Liver (tissue), 9 donors: ENCODE data around the gene CYP3A7. TPM values are rescaled to one million over a fixed set of nuclear protein-coding genes. Genes with fewer than 3 reads are reported as not detected.

Source experiments
- DNase-seq: peaks from one replicate; pipeline ENCODE4 v3.0.0-alpha.2; 2017; ENCODE audit warnings: low spot score
- H3K27ac ChIP-seq, 2 donors: one replicate each; pipeline ENCODE4 v1.7.0; 2013; ENCODE audit warnings: inconsistent platforms in 2 of 2, low read length in 2 of 2, control low read depth in 1 of 2, low read depth in 1 of 2, mild to moderate bottlenecking in 1 of 2
- H3K27me3 ChIP-seq, 4 donors: one replicate each; pipeline versions ENCODE4 v1.6.1 to v1.7.0; 2013; ENCODE audit warnings: low read length in 3 of 4, inconsistent platforms in 1 of 4, mild to moderate bottlenecking in 1 of 4, moderate library complexity in 1 of 4; ENCODE audit not compliant: control insufficient read depth in 4 of 4, insufficient read depth in 4 of 4
- H3K36me3 ChIP-seq, 4 donors: one replicate each; pipeline versions ENCODE4 v1.6.1 to v1.7.0; 2013; ENCODE audit warnings: low read length in 3 of 4, mild to moderate bottlenecking in 3 of 4, low read depth in 1 of 4, moderate library complexity in 1 of 4; ENCODE audit not compliant: control insufficient read depth in 4 of 4, insufficient read depth in 3 of 4
- H3K4me1 ChIP-seq, 4 donors: one replicate each; pipeline versions ENCODE4 v1.6.1 to v1.7.0; 2013; ENCODE audit warnings: low read length in 3 of 4, mild to moderate bottlenecking in 3 of 4, moderate library complexity in 1 of 4; ENCODE audit not compliant: control insufficient read depth in 4 of 4, insufficient read depth in 4 of 4
- H3K4me3 ChIP-seq, 3 donors: one replicate each; pipeline versions ENCODE4 v1.6.1 to v1.7.0; 2013; ENCODE audit warnings: low read length in 3 of 3, control low read depth in 1 of 3, low read depth in 1 of 3, mild to moderate bottlenecking in 1 of 3
- H3K9ac ChIP-seq, 2 donors: one replicate each; pipeline ENCODE4 v1.7.0; 2013; ENCODE audit warnings: low read length in 2 of 2, mild to moderate bottlenecking in 2 of 2, moderate library complexity in 2 of 2, control low read depth in 1 of 2, low read depth in 1 of 2
- H3K9me3 ChIP-seq, 4 donors: one replicate each; pipeline versions ENCODE4 v1.6.1 to v1.7.0; 2013; ENCODE audit warnings: low read length in 3 of 4; ENCODE audit not compliant: control insufficient read depth in 4 of 4
- EGR1 ChIP-seq, 2 donors: IDR thresholded peaks; 2 replicates each; pipeline ENCODE4 v1.6.1; 2016 to 2018; ENCODE audit warnings: antibody characterized with exemption in 2 of 2, low read depth in 2 of 2
- FOXA1 ChIP-seq: IDR thresholded peaks from 2 replicates; pipeline ENCODE4 v1.6.1; 2016; ENCODE audit warnings: antibody characterized with exemption
- FOXA2 ChIP-seq: IDR thresholded peaks from 2 replicates; pipeline ENCODE4 v1.6.1; 2016; ENCODE audit warnings: antibody characterized with exemption
- GABPA ChIP-seq, 2 donors: IDR thresholded peaks in 1 of 2; conservative IDR thresholded peaks in 1 of 2; 2 replicates each; pipeline ENCODE4 v1.6.1; 2016; ENCODE audit warnings: antibody characterized with exemption in 2 of 2, mild to moderate bottlenecking in 1 of 2, moderate library complexity in 1 of 2
- HNF4A ChIP-seq, 2 donors: conservative IDR thresholded peaks; 2 replicates each; pipeline ENCODE4 v1.6.1; 2016; ENCODE audit warnings: antibody characterized with exemption in 2 of 2, mild to moderate bottlenecking in 2 of 2
- HNF4G ChIP-seq: IDR thresholded peaks from 2 replicates; pipeline ENCODE4 v1.6.1; 2016; ENCODE audit warnings: antibody characterized with exemption
- JUND ChIP-seq, 2 donors: IDR thresholded peaks; 2 replicates each; pipeline ENCODE4 v1.6.1; 2016; ENCODE audit warnings: antibody characterized with exemption in 2 of 2
- MAX ChIP-seq: IDR thresholded peaks from 2 replicates; pipeline ENCODE4 v1.6.1; 2016; ENCODE audit warnings: antibody characterized with exemption
- RAD21 ChIP-seq, 2 donors: IDR thresholded peaks; 2 replicates each; pipeline ENCODE4 v1.6.1; 2016; ENCODE audit warnings: antibody characterized with exemption in 2 of 2, mild to moderate bottlenecking in 2 of 2
- RXRA ChIP-seq, 2 donors: IDR thresholded peaks; 2 replicates each; pipeline ENCODE4 v1.6.1; 2017 to 2018; ENCODE audit warnings: antibody characterized with exemption in 2 of 2, mild to moderate bottlenecking in 1 of 2
- SP1 ChIP-seq: IDR thresholded peaks from 2 replicates; pipeline ENCODE4 v1.6.1; 2018; ENCODE audit warnings: antibody characterized with exemption, mild to moderate bottlenecking
- TAF1 ChIP-seq: conservative IDR thresholded peaks from 2 replicates; pipeline ENCODE4 v1.6.1; 2016; ENCODE audit warnings: antibody characterized with exemption, mild to moderate bottlenecking
- ZBTB33 ChIP-seq: IDR thresholded peaks from 2 replicates; pipeline ENCODE4 v1.6.1; 2016; ENCODE audit warnings: antibody characterized with exemption
- WGBS: extraction: QIAGEN DNeasy Blood & Tissue Kit; methylation state at CpG from one replicate; pipeline ENCODE4 v1.1.7; 2013; 5-methylcytosine and 5-hydroxymethylcytosine counted together
- polyA plus RNA-seq, 2 donors: library from polyadenylated mRNA; stranded (reverse) in 1 of 2; unstranded in 1 of 2; fragments of 200-250 nt in 1 of 2; fragments of >200 nt in 1 of 2; fragmentation: Nextera tagmentation in 1 of 2; extraction: Ambion mirVana in 1 of 2; gene quantifications; one replicate each; pipeline versions ENCODE4 v1.2.1 to v1.2.3, GENCODE V29; 2013 to 2015
- total RNA-seq, 2 donors: library from RNA; depleted of rRNA; stranded (reverse); fragments of >200 nt; gene quantifications; one replicate each; pipeline ENCODE4 v1.2.3, GENCODE V29; 2014
- TF ChIP-seq, protein P1 (sequence below): IDR thresholded peaks from 2 replicates; pipeline ENCODE4 v1.6.1; 2016; ENCODE audit warnings: antibody characterized with exemption
- donor health status: healthy.
- donor health status: healthy.
- donor health status: healthy.
- donor health status: healthy.
- donor health status: healthy.

CYP3A7 gene
- total and polyA plus RNA-seq, 4 donors: 36.1 to 2,448 (median 83.4) TPM

DNA sequence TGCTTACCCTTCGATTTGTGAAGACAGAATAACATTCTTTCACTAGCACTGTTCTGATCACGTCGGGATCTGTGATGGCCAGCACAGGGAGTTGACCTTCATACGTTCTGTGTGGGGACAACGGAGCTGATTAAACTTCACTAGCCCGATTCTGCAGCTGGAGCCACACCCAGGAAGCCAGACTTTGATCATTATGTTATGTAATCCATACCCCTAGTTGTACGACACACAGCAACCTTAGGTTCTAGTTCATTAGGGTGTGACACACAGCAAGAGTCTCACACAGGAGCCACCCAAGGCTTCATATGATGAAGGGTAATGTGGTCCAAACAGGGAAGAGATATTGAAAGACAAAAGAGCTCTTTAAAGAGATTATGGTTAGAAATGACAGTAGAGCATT, 62.4 kb downstream of the CYP3A7 start:
- no peak overlapping the region for H3K9ac ChIP-seq
- H3K27ac ChIP-seq: no peak overlapping the region
- peaks cover 0 to 17% (median 4%) of the 10 kb centered on the region in 4 donors for H3K4me1 ChIP-seq
- 58% methylated on average over 7 of the region's 7 CpGs for WGBS
- peak; percentile 24 to 31 for TF ChIP-seq HNF4A (conservative IDR thresholded peaks at IDR 0.05)
- TF ChIP-seq, protein P1, sequence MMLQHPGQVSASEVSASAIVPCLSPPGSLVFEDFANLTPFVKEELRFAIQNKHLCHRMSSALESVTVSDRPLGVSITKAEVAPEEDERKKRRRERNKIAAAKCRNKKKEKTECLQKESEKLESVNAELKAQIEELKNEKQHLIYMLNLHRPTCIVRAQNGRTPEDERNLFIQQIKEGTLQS: peak; percentile 15
- TF ChIP-seq MAX: no peak
- peak in 1 of 2 donors; percentile 3 for TF ChIP-seq RAD21 (IDR thresholded peaks at IDR 0.05)
- peak in 1 of 2 donors; percentile 17 for TF ChIP-seq EGR1 (IDR thresholded peaks at IDR 0.05; ENCODE audit: low read depth in 2 of 2)
- TF ChIP-seq ZBTB33: no peak
- H3K27me3 ChIP-seq: no peaks in the 10 kb centered on the region
- no peaks in the 10 kb centered on the region for H3K9me3 ChIP-seq
- no peak for DNase-seq
- H3K36me3 ChIP-seq: peaks cover 8 to 74% (median 59%) of the 10 kb centered on the region in 4 donors
- H3K4me3 ChIP-seq: no peak overlapping the region

DNA sequence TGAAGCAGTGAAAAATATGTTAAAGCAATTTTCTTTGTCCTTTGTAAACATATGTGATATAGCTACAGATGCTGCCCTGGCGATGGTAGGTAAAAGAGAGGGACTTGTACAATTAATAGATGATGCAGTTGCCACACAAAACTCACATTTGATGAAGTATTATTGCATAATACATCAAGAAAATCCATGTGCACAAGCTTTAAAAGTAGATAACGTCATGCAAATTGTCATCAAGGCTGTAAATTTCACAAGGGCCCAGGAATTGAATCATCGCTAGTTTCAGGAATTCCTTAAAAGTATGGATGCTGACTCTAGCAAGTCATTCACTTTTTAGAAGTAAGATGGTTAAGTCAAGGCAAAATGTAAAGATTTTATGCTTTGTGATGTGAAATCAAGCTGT, 65.2 kb downstream of the CYP3A7 start:
- peaks cover 8 to 79% (median 71%) of the 10 kb centered on the region in 4 donors for H3K36me3 ChIP-seq

DNA sequence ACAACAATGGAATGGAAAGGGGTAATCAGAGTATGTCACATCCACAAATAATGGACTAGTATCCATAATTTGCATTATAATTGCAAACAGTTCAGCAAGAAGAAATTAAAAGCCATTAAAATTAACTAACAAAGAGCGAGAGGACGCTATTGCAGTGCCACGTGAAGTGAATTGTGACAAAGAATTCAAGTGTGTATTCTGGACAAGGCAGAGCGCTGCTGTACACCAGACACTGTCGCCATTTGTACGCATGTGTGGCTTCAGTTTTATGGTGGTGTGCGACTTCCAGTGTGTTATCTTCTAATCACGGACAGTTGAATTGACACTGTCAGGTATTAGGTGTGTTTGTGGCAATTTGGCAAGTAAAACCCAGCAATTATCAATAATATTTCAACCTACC, 66.5 kb downstream of the CYP3A7 start:
- Histone ChIP-seq H3K9me3 (peaks cover 0 to 4% (median 0%) of the 10 kb centered on the region in 4 donors), H3K27ac (no peak overlapping the region), H3K36me3 (peaks cover 7 to 79% (median 70%) of the 10 kb centered on the region in 4 donors), H3K27me3 (no peaks in the 10 kb centered on the region), H3K4me3 (no peak overlapping the region), H3K9ac (no peak overlapping the region), H3K4me1 (no peaks in the 10 kb centered on the region)
- 92% methylated on average over 8 of the region's 8 CpGs for WGBS
- DNase-seq: no peak
- TF ChIP-seq RXRA (IDR thresholded peaks at IDR 0.05): no peak
- TF ChIP-seq JUND (IDR thresholded peaks at IDR 0.05): peak in 1 of 2 donors; percentile 30
- TF ChIP-seq, protein P1: peak; percentile 2
- no peak for TF ChIP-seq FOXA2
- no peak for TF ChIP-seq HNF4G
- peak in 1 of 2 donors; percentile 3 for TF ChIP-seq RAD21 (IDR thresholded peaks at IDR 0.05)
- no peak for TF ChIP-seq TAF1

More for the DNA sequence above, 65.2 kb downstream of the CYP3A7 start:
- no peak overlapping the region for H3K9ac ChIP-seq
- H3K9me3 ChIP-seq: no peaks in the 10 kb centered on the region
- no peaks in the 10 kb centered on the region for H3K4me1 ChIP-seq
- H3K27ac ChIP-seq: no peak overlapping the region
- no peak overlapping the region for H3K4me3 ChIP-seq
- DNase-seq: no peak
- WGBS: 76% methylated on average over 3 of the region's 3 CpGs
- TF ChIP-seq GABPA (IDR thresholded peaks at IDR 0.05 in 1 of 2, conservative IDR thresholded peaks at IDR 0.05 in 1 of 2): no peak
- no peak for TF ChIP-seq FOXA1
- no peak for TF ChIP-seq RXRA (IDR thresholded peaks at IDR 0.05)
- no peak for TF ChIP-seq SP1
- TF ChIP-seq, protein P1: peak; percentile 7
- TF ChIP-seq JUND (IDR thresholded peaks at IDR 0.05): no peak
- TF ChIP-seq TAF1: no peak
- TF ChIP-seq EGR1 (IDR thresholded peaks at IDR 0.05; ENCODE audit: low read depth in 2 of 2): peak in 1 of 2 donors; percentile 12
- H3K27me3 ChIP-seq: no peaks in the 10 kb centered on the region
